Effector memory CD4-positive, alpha-beta T cell (primary cell): ENCODE data around the gene MSMP.
A peak's percentile ranks its signal among the peaks of the same experiment; 100 is the strongest.

Experiments
- DNase-seq, 3 donors: peaks; one replicate each; pipeline ENCODE4 v3.0.0-alpha.2; 2020
- H3K27ac ChIP-seq: 2 replicates; pipeline ENCODE4 v1.7.0; 2013; ENCODE audit warnings: mild to moderate bottlenecking, low read length, moderate library complexity; ENCODE audit not compliant: insufficient read depth, poor library complexity, severe bottlenecking
- H3K27me3 ChIP-seq: replicated peaks from 2 replicates; pipeline ENCODE4 v1.7.0; 2013; ENCODE audit warnings: mild to moderate bottlenecking, low read length; ENCODE audit not compliant: insufficient read depth, control insufficient read depth, poor library complexity, severe bottlenecking
- H3K36me3 ChIP-seq: 2 replicates; pipeline ENCODE4 v1.7.0; 2013; ENCODE audit warnings: mild to moderate bottlenecking, low read length, moderate library complexity; ENCODE audit not compliant: control insufficient read depth, insufficient read depth
- H3K4me1 ChIP-seq: 2 replicates; pipeline ENCODE4 v1.7.0; 2013; ENCODE audit warnings: low read length, mild to moderate bottlenecking; ENCODE audit not compliant: control insufficient read depth, insufficient read depth, poor library complexity, severe bottlenecking
- H3K4me3 ChIP-seq: 2 replicates; pipeline ENCODE4 v1.7.0; 2013; ENCODE audit warnings: low read length, low read depth, mild to moderate bottlenecking; ENCODE audit not compliant: insufficient read depth, poor library complexity, severe bottlenecking
- H3K9me3 ChIP-seq: 2 replicates; pipeline ENCODE4 v1.7.0; 2013; ENCODE audit warnings: mild to moderate bottlenecking, low read length, moderate library complexity; ENCODE audit not compliant: control insufficient read depth

The MSMP gene

DNA sequence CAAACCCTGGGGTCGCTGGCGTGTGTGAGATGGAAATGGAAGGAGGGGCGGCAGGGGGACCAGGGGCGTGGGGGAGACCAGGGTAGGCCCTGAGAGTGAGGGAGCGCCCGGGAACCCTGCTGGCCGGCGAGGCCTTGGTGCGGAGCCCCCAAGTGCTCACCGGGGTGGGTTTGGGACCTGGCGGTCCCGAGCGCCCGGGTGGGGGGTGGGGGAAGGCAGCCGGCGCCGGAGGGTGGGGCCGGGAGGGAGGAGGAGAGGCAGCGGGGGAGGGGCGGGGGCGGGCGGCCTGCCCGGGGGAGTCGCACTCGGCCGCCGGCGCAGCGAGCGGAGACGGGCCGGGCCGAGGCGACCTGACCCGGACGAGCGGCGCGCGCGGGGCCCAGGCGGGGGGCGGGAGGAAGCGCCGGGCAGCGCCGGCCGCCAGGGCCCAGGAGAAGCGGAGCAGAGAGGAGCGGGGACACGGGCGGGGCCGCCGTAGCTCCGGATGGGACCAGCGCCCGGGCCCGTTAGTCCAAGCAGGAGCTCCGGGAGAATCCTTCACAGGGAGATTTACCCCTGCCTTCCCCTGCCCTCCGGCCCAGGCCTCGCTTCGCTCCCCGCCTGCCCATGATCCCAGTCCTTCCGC is 37.3 kb upstream of the MSMP start, which contains the start of gene NPR2:
TSS of gene NPR2 (plus strand) at position 295 of the 625 bp plus-strand sequence. CDS start 818 bp downstream, outside the sequence.
- no peak within 1 kb of the TSS for H3K4me3 ChIP-seq
- no peaks in the 10 kb centered on the region for H3K4me1 ChIP-seq
- no peaks in the 10 kb centered on the region for H3K27me3 ChIP-seq
- H3K9me3 ChIP-seq, result no peaks in the 10 kb centered on the region
- peaks cover 7% of the 10 kb centered on the region for H3K36me3 ChIP-seq
- no peak within 1 kb of the TSS for H3K27ac ChIP-seq
- DNase-seq, result no peak

DNA sequence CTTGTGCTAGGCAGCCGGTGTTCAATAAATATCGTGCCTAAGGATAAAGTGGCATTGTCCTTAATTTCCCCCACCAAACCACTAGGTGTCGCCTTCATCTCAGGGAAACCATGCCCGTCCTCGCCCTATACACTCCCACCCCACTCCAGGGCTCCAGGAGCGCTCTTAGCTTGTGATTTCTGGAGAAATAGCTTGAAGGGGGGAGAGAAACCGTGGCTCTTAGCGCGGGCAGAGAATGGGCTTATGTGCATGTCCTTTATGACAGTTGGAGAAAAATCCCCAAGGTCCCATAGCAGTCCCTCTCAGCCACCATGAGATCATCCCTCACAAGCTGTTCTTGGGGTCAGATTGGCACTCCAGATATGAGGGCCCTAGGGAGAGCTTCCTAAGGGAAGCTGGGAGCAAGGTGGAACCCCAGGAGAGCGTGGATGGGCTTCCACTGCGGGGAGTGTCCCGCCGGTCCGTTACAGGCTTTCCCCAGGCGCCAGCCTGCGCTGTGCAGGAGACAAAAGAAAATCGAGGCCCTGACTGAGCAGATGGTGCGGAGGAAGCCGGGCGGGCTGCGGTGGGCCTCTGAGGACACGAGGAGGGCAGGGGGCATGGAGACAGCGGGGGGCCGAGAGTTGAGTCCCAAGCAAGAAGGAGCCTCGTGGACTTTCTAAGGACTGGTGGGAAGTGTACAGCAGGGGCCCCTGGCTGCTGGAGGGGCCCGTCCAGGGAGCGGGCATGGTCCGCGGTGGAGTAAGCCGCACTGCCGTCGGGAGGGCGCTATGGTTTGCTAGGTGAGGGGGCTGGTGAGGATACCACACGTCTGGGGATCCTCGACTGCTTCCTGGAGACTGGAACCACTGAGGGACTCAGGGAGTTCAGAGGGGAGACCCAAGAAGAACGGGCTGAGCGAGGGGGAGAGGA is 36.6 kb upstream of the MSMP start:
- H3K27me3 ChIP-seq, result no peaks in the 10 kb centered on the region
- no peaks in the 10 kb centered on the region for H3K4me1 ChIP-seq
- no peak overlapping the region for H3K4me3 ChIP-seq
- peaks cover 13% of the 10 kb centered on the region for H3K36me3 ChIP-seq
- H3K9me3 ChIP-seq, result no peaks in the 10 kb centered on the region
- H3K27ac ChIP-seq, result no peak overlapping the region
- DNase-seq, result peak; percentile 21 to 44 (median 24)

DNA sequence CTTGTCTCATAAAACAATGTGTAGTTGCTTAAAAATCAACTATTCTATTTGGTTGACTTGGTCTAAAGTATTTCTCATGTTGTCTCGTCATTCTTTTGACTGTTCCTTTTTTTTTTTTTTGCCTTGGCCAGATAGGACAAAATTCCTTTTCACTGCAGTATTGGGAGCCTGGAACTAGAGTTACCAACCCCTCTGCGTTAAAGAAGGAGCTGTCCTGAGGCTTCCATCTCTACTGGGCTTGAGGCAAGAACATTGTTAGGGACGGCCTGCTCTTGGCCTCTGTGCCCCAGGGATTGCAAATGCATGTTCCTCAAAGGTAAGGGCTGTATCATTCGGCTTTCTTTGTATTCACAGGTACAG is 35.9 kb upstream of the MSMP start:
- Histone ChIP-seq H3K9me3 (no peaks in the 10 kb centered on the region), H3K4me3 (no peak overlapping the region), H3K27ac (no peak overlapping the region), H3K4me1 (no peaks in the 10 kb centered on the region), H3K27me3 (no peaks in the 10 kb centered on the region), H3K36me3 (peaks cover 13% of the 10 kb centered on the region)
- DNase-seq, result no peak

DNA sequence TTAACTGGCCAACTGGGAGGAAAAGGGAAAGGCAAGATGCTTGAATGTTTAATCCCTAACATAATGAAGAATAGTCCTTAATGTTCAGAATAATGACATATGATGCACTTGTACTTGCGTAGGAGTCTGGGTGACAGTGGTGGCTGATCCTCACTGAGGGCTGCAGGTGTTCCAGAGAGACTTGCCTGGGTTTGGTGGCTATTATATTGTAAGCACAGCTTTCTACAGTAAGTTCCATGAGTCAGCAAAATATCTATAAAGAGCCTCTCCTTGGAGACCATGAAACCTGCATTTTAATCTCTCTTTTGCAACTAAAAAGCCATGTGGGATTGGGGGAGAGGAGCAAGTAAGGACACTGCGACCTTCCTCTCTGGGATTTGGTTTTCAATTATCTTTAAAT is 35.5 kb upstream of the MSMP start:
- H3K9me3 ChIP-seq, result no peaks in the 10 kb centered on the region
- H3K27me3 ChIP-seq, result no peaks in the 10 kb centered on the region
- no peak overlapping the region for H3K27ac ChIP-seq
- no peak overlapping the region for H3K4me3 ChIP-seq
- no peaks in the 10 kb centered on the region for H3K4me1 ChIP-seq
- H3K36me3 ChIP-seq, result peaks cover 13% of the 10 kb centered on the region
- no peak for DNase-seq

DNA sequence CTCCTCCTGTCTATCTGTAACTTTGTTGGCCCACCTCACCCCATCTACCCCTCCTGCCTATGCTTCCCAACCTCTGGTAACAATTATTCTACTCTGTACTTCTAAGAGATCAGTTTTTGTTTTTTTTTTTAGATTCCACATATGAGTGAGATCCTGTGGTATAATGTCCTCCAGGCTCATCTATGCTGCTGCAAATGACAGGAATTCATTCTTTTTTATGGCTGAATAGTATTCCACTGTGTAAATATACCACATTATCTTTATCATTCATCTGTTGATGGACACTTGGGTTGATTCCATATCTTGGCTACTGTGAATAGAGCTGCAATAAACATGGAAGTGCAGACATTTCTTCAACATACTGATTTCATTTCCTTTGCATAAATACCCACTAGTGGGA is 29.3 kb upstream of the MSMP start:
- H3K27me3 ChIP-seq, result no peaks in the 10 kb centered on the region
- no peaks in the 10 kb centered on the region for H3K4me1 ChIP-seq
- no peak overlapping the region for H3K27ac ChIP-seq
- DNase-seq, result no peak
- no peak overlapping the region for H3K4me3 ChIP-seq
- H3K36me3 ChIP-seq, result peaks cover 11% of the 10 kb centered on the region
- H3K9me3 ChIP-seq, result no peaks in the 10 kb centered on the region

DNA sequence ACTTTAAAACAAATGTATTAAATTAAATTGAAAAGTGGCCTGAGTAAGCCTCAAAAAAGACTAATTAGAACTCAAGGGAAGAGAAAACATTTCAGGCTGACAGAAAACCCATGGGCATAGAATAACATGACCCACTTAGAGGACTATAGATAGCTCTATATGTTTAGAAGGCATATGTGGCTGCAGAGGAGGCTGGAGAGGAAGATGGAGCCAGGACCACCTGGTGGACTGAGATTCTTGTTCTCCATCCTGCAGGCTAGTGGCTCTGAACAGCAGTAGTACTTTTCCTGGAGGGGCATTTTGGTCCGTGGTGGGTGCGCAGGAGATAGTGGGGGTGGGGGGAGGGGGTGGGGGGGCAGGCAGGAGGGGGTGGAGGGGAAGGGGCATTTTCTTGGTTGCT is 27.0 kb upstream of the MSMP start:
- Histone ChIP-seq H3K27ac (no peak overlapping the region), H3K9me3 (no peaks in the 10 kb centered on the region), H3K36me3 (peaks cover 10% of the 10 kb centered on the region), H3K4me1 (no peaks in the 10 kb centered on the region), H3K27me3 (no peaks in the 10 kb centered on the region), H3K4me3 (no peak overlapping the region)
- DNase-seq, result no peak

DNA sequence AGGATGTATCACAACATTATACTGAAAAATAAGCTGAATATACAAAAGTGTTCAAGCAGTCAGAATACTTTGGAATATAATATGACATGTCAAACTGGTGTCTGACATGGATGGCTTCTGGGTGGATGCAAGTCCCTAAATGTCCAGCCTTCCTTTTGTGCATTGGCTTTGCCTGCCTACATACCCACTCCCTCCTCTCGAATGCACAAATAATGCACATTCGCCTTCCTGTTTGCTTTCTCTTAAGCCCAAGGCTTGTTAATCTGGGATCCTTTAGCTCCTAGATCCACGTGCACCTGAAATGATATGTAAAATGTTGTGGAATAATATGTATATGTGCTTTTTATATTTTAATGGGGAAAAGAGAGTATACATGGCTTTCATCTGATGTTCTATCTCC is 24.4 kb upstream of the MSMP start:
- H3K4me3 ChIP-seq, result no peak overlapping the region
- peaks cover 9% of the 10 kb centered on the region for H3K36me3 ChIP-seq
- no peak for DNase-seq
- no peak overlapping the region for H3K27ac ChIP-seq
- H3K27me3 ChIP-seq, result no peaks in the 10 kb centered on the region
- no peaks in the 10 kb centered on the region for H3K4me1 ChIP-seq
- H3K9me3 ChIP-seq, result no peaks in the 10 kb centered on the region

DNA sequence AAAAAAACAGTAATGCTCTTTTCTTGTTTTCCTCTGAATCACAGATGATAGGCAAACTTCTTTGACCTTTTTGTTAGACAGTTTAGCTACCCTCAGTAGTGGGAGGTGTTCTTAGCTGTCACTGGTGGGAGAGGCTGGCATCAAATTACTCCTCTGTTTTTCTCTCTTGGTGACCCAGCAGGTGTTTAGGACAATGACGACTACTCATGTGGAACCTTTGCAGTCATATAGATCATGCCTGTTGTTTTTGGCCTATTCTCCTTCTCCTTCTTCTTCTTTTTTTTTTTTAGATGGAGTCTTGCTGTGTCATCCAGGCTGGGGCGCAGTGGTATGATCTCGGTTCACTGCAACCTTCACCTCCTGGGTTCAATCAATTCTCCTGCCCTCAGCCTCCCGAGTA is 21.9 kb upstream of the MSMP start:
- no peak for DNase-seq
- Histone ChIP-seq H3K9me3 (no peaks in the 10 kb centered on the region), H3K4me1 (no peaks in the 10 kb centered on the region), H3K36me3 (peaks cover 5% of the 10 kb centered on the region), H3K27ac (no peak overlapping the region), H3K4me3 (no peak overlapping the region), H3K27me3 (no peaks in the 10 kb centered on the region)

DNA sequence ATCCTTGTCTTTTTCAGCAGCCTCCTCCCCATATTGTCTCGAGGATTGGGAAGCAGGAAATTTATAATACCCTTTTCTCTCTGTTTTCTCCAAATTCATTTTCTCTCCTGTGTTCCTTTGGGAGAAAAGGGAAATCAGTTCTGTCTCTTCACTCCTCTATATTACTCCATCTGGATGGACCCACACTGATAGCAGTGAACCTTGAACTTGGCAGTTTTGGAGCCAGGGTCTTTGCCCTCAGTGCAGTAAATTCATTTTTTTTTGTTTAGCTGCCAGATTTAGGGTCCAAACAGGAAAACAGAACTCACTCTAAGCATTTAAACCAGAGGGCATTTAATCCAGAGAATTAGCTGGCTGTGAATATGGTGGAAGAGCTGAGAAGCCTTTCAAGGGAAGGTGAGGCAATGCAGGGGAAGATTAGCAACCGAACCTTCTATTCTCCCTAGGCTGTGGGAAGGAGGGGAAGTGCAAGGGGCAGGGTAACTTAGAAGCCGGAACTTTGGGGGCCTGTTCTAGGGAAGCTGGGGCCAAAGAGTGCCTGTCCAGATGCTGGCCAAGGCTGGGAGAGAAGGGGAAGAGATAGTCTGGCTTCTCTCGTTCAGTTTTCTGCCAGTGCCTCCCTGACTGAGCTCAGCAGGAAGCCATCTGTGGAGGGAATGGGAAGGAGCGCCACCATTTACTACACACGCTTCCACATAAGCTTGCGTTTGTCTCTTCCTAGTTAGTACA is 21.0 kb upstream of the MSMP start:
- DNase-seq, result no peak
- H3K36me3 ChIP-seq, result peaks cover 5% of the 10 kb centered on the region
- no peaks in the 10 kb centered on the region for H3K4me1 ChIP-seq
- H3K27me3 ChIP-seq, result no peaks in the 10 kb centered on the region
- no peak overlapping the region for H3K27ac ChIP-seq
- no peak overlapping the region for H3K4me3 ChIP-seq
- H3K9me3 ChIP-seq, result no peaks in the 10 kb centered on the region

DNA sequence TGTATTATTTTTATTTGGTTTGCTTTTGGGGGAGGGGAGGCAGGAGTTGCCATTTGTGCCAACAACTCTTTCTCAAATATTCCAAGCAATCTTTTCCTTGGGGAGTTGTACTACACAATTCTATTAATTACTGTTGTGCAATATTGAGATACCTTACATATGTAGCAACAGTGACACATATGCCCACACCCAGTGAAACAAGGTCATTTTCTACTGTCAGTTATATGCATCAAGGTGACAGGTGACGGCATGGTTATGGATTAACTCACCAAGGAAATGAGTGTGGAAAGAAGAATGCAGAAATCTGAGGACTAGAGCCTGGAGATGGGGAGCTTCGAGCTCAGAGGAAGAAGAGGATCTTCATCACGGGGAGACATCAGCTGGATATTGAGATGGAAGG is 17.9 kb upstream of the MSMP start:
- DNase-seq, result no peak

More for the DNA sequence above, 17.9 kb upstream of the MSMP start:
- Histone ChIP-seq H3K36me3 (peaks cover 5% of the 10 kb centered on the region), H3K9me3 (no peaks in the 10 kb centered on the region), H3K4me3 (no peak overlapping the region), H3K27me3 (no peaks in the 10 kb centered on the region), H3K27ac (no peak overlapping the region), H3K4me1 (no peaks in the 10 kb centered on the region)
